GM12878 (cell line): ENCODE data around the gene TEX264. TPM values are rescaled to one million over a fixed set of nuclear protein-coding genes. Genes with fewer than 3 reads are reported as not detected.

Experiments used
- ATAC-seq: fragments of 200-7000 bp; cut with Tn5 transposase; 3 replicates; pipeline ENCODE4 v1.9.1; 2020; ENCODE audit warnings: mild to moderate bottlenecking, moderate library complexity
- Bru-seq: library from RNA; stranded (reverse); fragments of 400-500 nt; gene quantifications from one replicate; lab custom pipeline; 2021; lab: Mats Ljungman, UMichigan
- BruChase-seq, 2 experiments: library from RNA; stranded (reverse); fragments of 400-500 nt; gene quantifications; one replicate each; lab custom pipeline; 2021; lab: Mats Ljungman, UMichigan
- BruUV-seq: library from RNA; stranded (reverse); fragments of 400-500 nt; replicated peaks from 2 replicates; lab custom pipeline; 2021; lab: Mats Ljungman, UMichigan
- CTCF ChIA-PET: fragments of 300-600 bp; sonication (Branson Sonifier 250); formaldehyde crosslinking; extraction: SDS; loops from one replicate; lab custom pipeline; 2021; ENCODE audit warnings: inconsistent platforms; lab: Yijun Ruan, JAX
- POLR2A ChIA-PET: fragments of 350-600 bp; formaldehyde crosslinking; extraction: SDS; loops from one replicate; lab custom pipeline; 2021; ENCODE audit warnings: inconsistent platforms; lab: Charles Lee
- RAD21 ChIA-PET: fragments of 300-600 bp; sonication (Branson Sonifier 250); formaldehyde crosslinking; loops from one replicate; lab custom pipeline; 2023; ENCODE audit warnings: antibody characterized with exemption; ENCODE audit not compliant: unreplicated experiment; lab: Charles Lee
- SMC1A ChIA-PET: fragments of 300-600 bp; sonication (Branson Sonifier 250); formaldehyde crosslinking; loops from one replicate; lab custom pipeline; 2023; ENCODE audit not compliant: unreplicated experiment, uncharacterized antibody; lab: Charles Lee
- DNase-seq: peaks from one replicate; pipeline ENCODE4 v3.0.0-alpha.2; 2011; ENCODE audit warnings: low read depth, low spot score
- FAIRE-seq: peaks from 3 replicates; lab custom pipeline; 2011; peaks lifted over from hg19 to GRCh38; lab: Jason Lieb, UNC
- H2AFZ ChIP-seq: 2 replicates; pipeline ENCODE4 v1.6.0; 2011; ENCODE audit warnings: low read depth, low read length, control low read depth; ENCODE audit not compliant: control insufficient read depth
- H3K27ac ChIP-seq: 2 replicates; pipeline ENCODE4 v1.5.1; 2011; ENCODE audit warnings: control low read depth; ENCODE audit not compliant: control insufficient read depth, insufficient read depth
- H3K27me3 ChIP-seq, 2 experiments: replicated peaks in 1 of 2; 2 replicates each; pipeline versions ENCODE4 v1.6.0 to v1.6.1; 2011; ENCODE audit warnings: low read length in 1 of 2; ENCODE audit not compliant: control insufficient read depth in 2 of 2, insufficient read depth in 2 of 2
- H3K36me3 ChIP-seq, 2 experiments: 2 replicates each; pipeline ENCODE4 v1.5.1; 2011; ENCODE audit warnings: low read length in 1 of 2; ENCODE audit not compliant: control insufficient read depth in 2 of 2, insufficient read depth in 2 of 2
- H3K4me1 ChIP-seq: 2 replicates; pipeline ENCODE4 v1.6.1; 2011; ENCODE audit warnings: mild to moderate bottlenecking, low read length, moderate library complexity, mixed read lengths; ENCODE audit not compliant: control insufficient read depth, insufficient read depth
- H3K4me2 ChIP-seq: 2 replicates; pipeline ENCODE4 v1.6.0; 2011; ENCODE audit warnings: control low read depth; ENCODE audit not compliant: control insufficient read depth, insufficient read depth
- H3K4me3 ChIP-seq: fragments of 200-600 bp; sonication (generic); 2 replicates; pipeline ENCODE4 v1.5.1; 2016
- H3K79me2 ChIP-seq: 2 replicates; pipeline ENCODE4 v1.6.0; 2011; ENCODE audit warnings: low read length; ENCODE audit not compliant: control insufficient read depth, insufficient read depth
- H3K9ac ChIP-seq: 2 replicates; pipeline ENCODE4 v1.8.0; 2011; ENCODE audit warnings: low read length, control low read depth, mixed read lengths; ENCODE audit not compliant: control insufficient read depth, insufficient read depth
- H3K9me3 ChIP-seq: replicated peaks from 3 replicates; pipeline ENCODE4 v1.5.1; 2011; ENCODE audit warnings: mild to moderate bottlenecking, low read length; ENCODE audit not compliant: control insufficient read depth, insufficient read depth
- H4K20me1 ChIP-seq: 2 replicates; pipeline ENCODE4 v1.6.0; 2011; ENCODE audit not compliant: control insufficient read depth, insufficient read depth
- BHLHE40 ChIP-seq, 2 experiments: fragments of 450-650 bp in 1 of 2; IDR thresholded peaks; 2 replicates each; pipeline ENCODE4 v1.6.1; 2011 to 2017; ENCODE audit warnings: low read depth in 2 of 2, borderline replicate concordance in 1 of 2, improper control_type of control experiment in 1 of 2, low read length in 1 of 2, mild to moderate bottlenecking in 1 of 2
- CEBPZ ChIP-seq: fragments of 150-350 bp; IDR thresholded peaks from 2 replicates; pipeline ENCODE4 v1.6.1; 2016; ENCODE audit warnings: low read depth, low read length
- DPF2 ChIP-seq: fragments of 450-650 bp; IDR thresholded peaks from 2 replicates; pipeline ENCODE4 v1.6.1; 2017; ENCODE audit warnings: mild to moderate bottlenecking
- EED ChIP-seq: sonication (generic); IDR thresholded peaks from 2 replicates; pipeline ENCODE4 v1.6.1; 2016; ENCODE audit warnings: antibody characterized with exemption, low read depth
- ESRRA ChIP-seq: IDR thresholded peaks from 2 replicates; pipeline ENCODE4 v1.6.1; 2012; ENCODE audit warnings: mild to moderate bottlenecking, low read length, improper control_type of control experiment
- REST ChIP-seq: IDR thresholded peaks from 2 replicates; pipeline ENCODE4 v1.6.1; 2012; ENCODE audit warnings: mild to moderate bottlenecking, low read depth, low read length
- YY1 ChIP-seq: IDR thresholded peaks from 2 replicates; pipeline ENCODE4 v1.6.1; 2011; ENCODE audit warnings: low read depth, mild to moderate bottlenecking, low read length
- WGBS: methylation state at CpG from one replicate; pipeline ENCODE4 v1.1.6; 2016; ENCODE audit warnings: low lambda C conversion rate; ENCODE audit not compliant: insufficient replicate concordance, insufficient coverage; ENCODE audit errors: missing lambda C conversion rate; 5-methylcytosine and 5-hydroxymethylcytosine counted together
- in situ Hi-C: fragments of 300-500 bp; cut with MboI; formaldehyde crosslinking; loops from 9 replicates; pipeline ENCODE4 v1.14.3; 2018; ENCODE audit warnings: mixed read lengths
- intact Hi-C: fragments of 100-400 bp; cut with micrococcal nuclease; formaldehyde crosslinking; loops from one replicate; pipeline ENCODE4 v1.14.2; 2022; ENCODE audit not compliant: unreplicated experiment
- long read RNA-seq, 2 experiments: library from polyadenylated mRNA; unstranded; transcript quantifications; one replicate each; pipeline ENCODE4 v2.0.0, GENCODE V29; 2019 to 2020
- polyA minus RNA-seq, 3 experiments: library from RNA; depleted of rRNA, polyadenylated mRNA; stranded (reverse); fragments of >200 nt; gene quantifications; 2 replicates each; pipeline ENCODE4 v1.2.3, GENCODE V29; 2011
- polyA plus RNA-seq, 11 experiments: library from polyadenylated mRNA; depleted of rRNA in 4 of 11; unstranded in 6 of 11; stranded (reverse) in 5 of 11; fragments of >200 nt; fragmentation: Nextera tagmentation in 4 of 11; fragmentation: Illumina TruSeq in 1 of 11; extraction: Ambion mirVana in 4 of 11; extraction: Trizol in 1 of 11; gene quantifications; 1 replicate in 1 of 11; 2 replicates in 10 of 11; pipeline versions ENCODE4 v1.2.1 to v1.2.3, GENCODE V29; 2011 to 2016; ENCODE audit warnings: inconsistent platforms in 2 of 11, missing spikeins in 2 of 11, low read depth in 1 of 11
- total RNA-seq, 4 experiments: library from RNA; depleted of rRNA in 3 of 4; stranded (reverse); fragments of >200 nt in 3 of 4; fragmentation: Illumina TruSeq in 1 of 4; extraction: Trizol in 1 of 4; gene quantifications; 2 replicates each; pipeline versions ENCODE4 v1.2.1 to v1.2.3, GENCODE V29; 2013 to 2021

Gene TEX264, protein sequence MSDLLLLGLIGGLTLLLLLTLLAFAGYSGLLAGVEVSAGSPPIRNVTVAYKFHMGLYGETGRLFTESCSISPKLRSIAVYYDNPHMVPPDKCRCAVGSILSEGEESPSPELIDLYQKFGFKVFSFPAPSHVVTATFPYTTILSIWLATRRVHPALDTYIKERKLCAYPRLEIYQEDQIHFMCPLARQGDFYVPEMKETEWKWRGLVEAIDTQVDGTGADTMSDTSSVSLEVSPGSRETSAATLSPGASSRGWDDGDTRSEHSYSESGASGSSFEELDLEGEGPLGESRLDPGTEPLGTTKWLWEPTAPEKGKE
- total RNA-seq (2013; cell fraction: nucleolus; rRNA removed): 31.2 and 34.5 TPM in 2 replicates
- total RNA-seq (2014; rRNA removed): 52.4 and 63.0 TPM in 2 replicates
- 35.4 and 35.5 TPM in 2 replicates for total RNA-seq (2014; rRNA removed; fragmentation: Illumina TruSeq; extraction: Trizol)
- total RNA-seq (2021): 41.8 and 45.2 TPM in 2 replicates
- 25.3 TPM for polyA plus RNA-seq (2011; ENCODE audit: low read depth)
- 38.5 and 56.3 TPM in 2 replicates for polyA plus RNA-seq (2011; rRNA removed)
- polyA plus RNA-seq (2011; cell fraction: cytosol; rRNA removed): 124 and 128 TPM in 2 replicates
- 75.1 and 89.2 TPM in 2 replicates for polyA plus RNA-seq (2011; cell fraction: nucleus; rRNA removed)
- polyA plus RNA-seq (2012): 32.6 and 34.4 TPM in 2 replicates
- polyA plus RNA-seq (2014; fragmentation: Illumina TruSeq; extraction: Trizol): 42.8 and 50.7 TPM in 2 replicates
- polyA plus RNA-seq (2014; fragmentation: Nextera tagmentation; extraction: Ambion mirVana): 10 to 100 TPM in 1 of 2 experiments, 1 to 10 TPM in 1; 3.6 to 15.3 TPM
- polyA plus RNA-seq (2014; rRNA removed): 51.1 and 55.9 TPM in 2 replicates
- 10 to 100 TPM; 54.2 to 60.7 TPM for polyA plus RNA-seq (2016; fragmentation: Nextera tagmentation; extraction: Ambion mirVana)
- 78.0 and 92.1 TPM in 2 replicates for polyA minus RNA-seq (2011; rRNA and poly(A)+ RNA removed)
- 23.7 and 24.6 TPM in 2 replicates for polyA minus RNA-seq (2011; cell fraction: cytosol; rRNA and poly(A)+ RNA removed)
- 22.6 and 31.5 TPM in 2 replicates for polyA minus RNA-seq (2011; cell fraction: nucleus; rRNA and poly(A)+ RNA removed)
- Bru-seq, nascent RNA: percentile 72 among the genes with signal in this experiment
- BruChase-seq, experiment 1, labeled RNA remaining after a 6-hour chase: percentile 65 among the genes with signal in this experiment
- BruChase-seq, experiment 2, labeled RNA remaining after a 2-hour chase: percentile 65 among the genes with signal in this experiment
- long read RNA-seq, experiment 1, transcript TEX264-201 (5 exons, 1,340 nt): major isoform, 52 of 131 reads
- long read RNA-seq, experiment 1, transcript TEX264-213 (4 exons, 800 nt): minor isoform, 9 of 131 reads
- long read RNA-seq, experiment 1, partial matches to known transcripts: 6 of 131 reads
- long read RNA-seq, experiment 1, other reads (novel, unspliced or antisense): 58 of 131 reads
- long read RNA-seq, experiment 2, transcript TEX264-213 (4 exons, 800 nt): minor isoform, 6 of 76 reads
- long read RNA-seq, experiment 2, transcript TEX264-201 (5 exons, 1,340 nt): major isoform, 43 of 76 reads
- long read RNA-seq, experiment 2, partial matches to known transcripts: 2 of 76 reads
- long read RNA-seq, experiment 2, other reads (novel, unspliced or antisense): 23 of 76 reads

- FAIRE-seq: no peak
- H3K9ac ChIP-seq: peak within 1 kb of the TSS; percentile 87
- ATAC-seq: peak; percentile 87
- WGBS: under 1% methylated on average over 81 of the region's 81 CpGs
- peak within 1 kb of the TSS; percentile 98 for H3K4me2 ChIP-seq
- BruUV-seq: TSS peak; percentile 53
- no peaks in the 10 kb centered on the region for H3K27me3 ChIP-seq
- H3K27ac ChIP-seq: peak within 1 kb of the TSS; percentile 93
- H3K4me1 ChIP-seq: peaks cover 22% of the 10 kb centered on the region
- in situ Hi-C loops: no loop called here
- H4K20me1 ChIP-seq: peaks cover 3% of the 10 kb centered on the region; the same call in 1 of the 2 replicates
- peaks cover 19% of the 10 kb centered on the region for H3K79me2 ChIP-seq
- no peaks in the 10 kb centered on the region for H3K9me3 ChIP-seq
- ChIA-PET POLR2A (interaction anchor here (0.6 to 7.5 kb wide), 7 partner anchors 9 to 286 kb away, joined by 3 to 105 read pairs (median 7); partner anchors contain the start of genes DCAF1 and MANF), SMC1A (interaction anchor here (1.2 to 8.7 kb wide), 8 partner anchors 10 to 283 kb away, joined by 3 to 168 read pairs (median 6); partner anchors contain the start of gene DCAF1), RAD21 (interaction anchor here (0.7 to 9.9 kb wide), 10 partner anchors 8 to 285 kb away, joined by 3 to 189 read pairs (median 4); partner anchors contain the start of genes DCAF1 and MANF), CTCF (interaction anchor here (0.9 to 14.0 kb wide), 13 partner anchors 9 to 286 kb away, joined by 3 to 331 read pairs (median 7); partner anchors contain the start of genes DCAF1, MANF and RBM15B)
- H3K36me3 ChIP-seq: no peaks in the 10 kb centered on the region; a peak in 3 of 4 replicates
- H2AFZ ChIP-seq: peak within 1 kb of the TSS; percentile 90
- intact Hi-C loops: loop anchor here (5.0 kb wide), 1 partner anchor 284 kb away; the partner anchor contains the start of gene MANF
- peak; percentile 53 for DNase-seq
- peak within 1 kb of the TSS; percentile 68 for H3K4me3 ChIP-seq
- TF ChIP-seq CEBPZ: no peak
- TF ChIP-seq YY1: peak; percentile 70; the same call in 1 of the 2 replicates
- peak; percentile 79 for TF ChIP-seq DPF2
- no peak for TF ChIP-seq EED
- no peak for TF ChIP-seq REST
- 0 out of 2 replicates have a peak, but pooled peaks have one; percentile 57 for TF ChIP-seq ESRRA
- peak in 1 of 2 experiments; percentile 94; a peak in 2 of 4 replicates for TF ChIP-seq BHLHE40 (IDR thresholded peaks at IDR 0.05; ENCODE audit: borderline replicate concordance in 1 of 2, low read depth in 2 of 2, low read length in 1 of 2)
Measured at GRCh38 chr3:51670823-51671733, at the start of gene TEX264. Gene TEX264, plus strand, starts transcription at chr3:51671252. Its CDS starts 3,053 bp downstream, at chr3:51674305.
